ENCODE results near the gene BCAP31.

BCAP31 gene

DNA sequence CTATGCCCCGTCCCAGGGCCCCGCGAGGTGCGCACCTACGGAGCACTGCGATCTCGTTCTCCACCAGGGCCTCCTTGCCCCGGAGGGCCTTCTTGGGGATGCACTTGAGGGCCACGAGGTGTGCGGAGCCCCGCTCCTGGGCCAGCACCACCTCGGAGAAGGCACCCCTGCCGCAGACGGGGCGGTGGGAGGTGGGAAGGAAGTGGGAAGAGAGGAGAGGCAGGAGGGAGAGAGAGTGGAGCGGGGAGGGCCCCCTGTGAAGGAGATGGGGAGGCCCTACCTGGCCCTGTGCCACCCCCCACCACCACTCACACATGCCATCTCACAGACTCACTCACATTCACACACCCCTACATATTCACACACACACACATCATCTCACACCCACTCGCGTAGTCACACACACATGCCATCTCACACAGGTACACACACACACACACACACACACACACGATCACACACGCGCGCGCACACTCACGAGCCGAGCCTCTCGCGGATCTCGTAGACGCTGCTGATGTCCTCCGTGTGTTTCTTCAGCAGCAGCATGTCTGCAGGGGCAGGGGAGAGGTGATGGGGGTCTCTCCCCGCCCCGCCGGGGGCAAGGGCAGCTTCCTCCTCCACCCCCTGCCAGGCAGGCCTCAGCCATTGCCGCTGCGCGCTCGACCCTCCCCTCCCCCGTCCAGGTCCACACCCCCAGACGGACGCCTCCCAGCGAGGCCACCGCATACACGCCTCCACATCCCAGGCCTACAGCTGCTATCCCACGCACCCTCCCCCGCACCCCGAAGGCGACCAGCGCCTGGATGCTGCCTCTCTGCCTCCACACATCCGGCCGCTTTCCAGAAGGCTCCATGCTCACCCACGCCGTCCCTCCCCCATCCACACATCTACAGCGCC is 51.4 kb downstream of the BCAP31 start:
- no peak for DNase-seq

DNA sequence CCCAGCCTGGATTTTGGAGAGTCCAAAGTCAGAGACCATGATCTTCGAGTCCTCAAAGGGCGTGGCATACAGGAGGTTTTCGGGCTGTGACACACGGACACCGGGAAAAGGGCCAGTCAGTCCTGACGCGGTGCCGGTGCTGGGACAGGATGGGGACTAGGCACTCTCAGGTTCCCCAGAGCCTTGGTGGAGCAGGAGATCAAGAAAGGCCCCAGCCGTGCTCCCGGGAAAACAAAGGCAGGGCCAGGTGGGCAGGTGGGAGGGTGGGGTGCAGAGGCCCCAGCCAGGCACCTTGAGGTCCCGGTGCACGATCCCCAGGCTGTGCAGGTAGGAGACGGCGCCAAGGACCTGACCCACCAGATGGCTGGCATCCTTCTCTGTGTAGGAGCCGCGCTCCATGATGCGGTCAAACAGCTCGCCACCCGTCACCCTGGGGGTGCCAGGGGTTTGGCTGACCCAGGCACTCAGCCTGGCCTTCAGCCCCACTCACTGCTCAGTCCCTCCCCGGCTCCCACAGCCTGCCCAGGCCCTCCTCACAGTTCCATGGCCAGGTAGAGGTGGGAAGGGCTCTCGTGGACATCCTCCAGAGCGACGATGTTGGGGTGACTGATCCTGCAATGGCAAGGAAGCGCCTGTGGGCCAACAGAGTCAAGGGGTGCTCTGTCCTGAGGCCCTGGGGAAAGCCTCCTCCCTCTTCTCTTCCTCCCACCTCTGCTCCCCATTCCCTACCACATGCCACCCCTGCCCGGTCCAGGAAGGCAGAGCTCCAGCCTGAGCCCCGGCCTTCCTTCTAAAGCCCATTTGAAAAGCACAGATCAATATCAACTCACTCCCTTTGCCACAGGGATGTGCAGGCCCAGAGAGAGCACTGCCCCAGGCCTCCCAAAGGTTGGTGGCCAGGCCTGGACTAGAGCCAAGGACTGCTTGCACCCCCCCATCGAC is 52.3 kb downstream of the BCAP31 start:
- no peak for DNase-seq

DNA sequence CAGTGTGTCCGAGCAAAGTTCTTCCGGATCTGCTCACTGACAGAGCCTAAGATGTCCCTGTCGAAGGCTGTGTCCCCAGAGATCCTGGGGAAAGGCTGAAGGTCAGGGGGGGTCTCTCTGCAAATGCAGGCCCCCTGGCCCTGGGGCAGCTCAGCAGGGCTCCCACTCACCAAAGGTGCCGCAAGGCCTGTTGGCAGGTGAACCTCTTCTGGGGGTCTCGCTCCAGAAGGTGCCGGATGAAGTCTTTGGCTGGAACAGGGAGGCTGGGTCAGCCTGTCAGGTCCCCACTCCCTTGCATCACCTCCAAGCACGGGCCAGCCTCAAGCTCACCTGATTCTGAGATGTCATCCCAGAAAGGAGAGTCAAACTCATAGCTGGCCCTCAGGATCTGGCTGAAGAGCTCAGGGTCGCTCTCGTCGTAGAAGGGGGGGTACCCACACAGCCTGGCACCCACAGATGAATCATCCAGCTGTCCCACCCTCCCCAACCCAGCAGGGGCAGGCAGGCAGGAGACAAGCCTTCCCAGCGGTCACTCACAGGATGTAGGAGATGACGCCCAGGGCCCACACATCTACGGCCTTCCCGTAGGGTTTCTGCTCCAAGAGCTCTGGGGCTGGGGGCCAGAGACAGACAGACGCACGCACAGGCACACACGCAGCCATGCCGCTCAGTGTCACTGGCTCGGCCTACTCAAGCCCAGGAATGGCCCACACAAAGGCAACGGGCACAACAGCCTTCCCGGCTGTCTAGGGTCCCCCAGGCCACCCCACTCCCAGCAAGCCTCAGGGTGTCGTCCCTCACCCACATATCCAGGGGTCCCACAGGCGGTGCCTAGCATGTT is 53.2 kb downstream of the BCAP31 start:
- DNase-seq = no peak

DNA sequence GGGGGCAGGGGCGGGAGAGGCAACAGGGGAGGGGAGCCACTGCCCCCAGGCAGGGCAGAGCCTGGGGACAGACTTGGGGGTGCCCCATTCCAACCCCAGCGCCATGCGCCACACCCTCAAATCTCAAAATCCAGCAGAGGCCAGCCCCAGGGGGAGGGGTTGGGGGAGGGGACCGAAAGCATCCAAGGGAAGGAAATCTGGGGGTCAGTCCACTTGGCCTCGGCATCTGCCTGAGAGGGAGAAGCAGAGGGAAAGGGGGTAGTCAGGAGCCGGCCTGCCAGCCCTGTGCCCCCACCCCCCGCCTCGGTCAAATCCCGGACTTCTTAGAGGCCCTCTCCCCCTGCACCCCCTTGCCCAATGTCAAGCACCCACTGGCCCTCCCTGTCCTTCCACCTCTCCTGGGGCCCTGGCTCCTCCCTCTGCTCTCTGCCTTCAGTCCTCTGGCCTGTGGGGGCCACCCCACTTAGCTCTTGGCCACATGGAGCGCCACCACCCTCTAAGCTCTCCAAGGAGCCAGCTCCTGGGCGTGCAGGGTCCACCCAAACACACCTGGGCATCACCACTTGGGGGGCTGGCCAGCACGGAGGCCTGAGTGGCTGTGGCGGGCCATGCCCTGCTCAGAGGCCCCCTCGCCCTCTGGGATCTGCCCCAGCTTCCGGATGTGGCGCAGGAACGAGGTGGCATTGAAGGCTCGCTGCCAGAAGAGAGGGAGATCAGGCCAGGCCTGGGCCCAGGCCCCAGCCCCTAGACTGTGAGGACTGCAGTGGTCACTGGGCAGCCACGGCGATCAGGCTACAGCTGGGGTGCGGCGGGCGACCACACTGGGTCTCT is 54.1 kb downstream of the BCAP31 start:
- no peak for DNase-seq

DNA sequence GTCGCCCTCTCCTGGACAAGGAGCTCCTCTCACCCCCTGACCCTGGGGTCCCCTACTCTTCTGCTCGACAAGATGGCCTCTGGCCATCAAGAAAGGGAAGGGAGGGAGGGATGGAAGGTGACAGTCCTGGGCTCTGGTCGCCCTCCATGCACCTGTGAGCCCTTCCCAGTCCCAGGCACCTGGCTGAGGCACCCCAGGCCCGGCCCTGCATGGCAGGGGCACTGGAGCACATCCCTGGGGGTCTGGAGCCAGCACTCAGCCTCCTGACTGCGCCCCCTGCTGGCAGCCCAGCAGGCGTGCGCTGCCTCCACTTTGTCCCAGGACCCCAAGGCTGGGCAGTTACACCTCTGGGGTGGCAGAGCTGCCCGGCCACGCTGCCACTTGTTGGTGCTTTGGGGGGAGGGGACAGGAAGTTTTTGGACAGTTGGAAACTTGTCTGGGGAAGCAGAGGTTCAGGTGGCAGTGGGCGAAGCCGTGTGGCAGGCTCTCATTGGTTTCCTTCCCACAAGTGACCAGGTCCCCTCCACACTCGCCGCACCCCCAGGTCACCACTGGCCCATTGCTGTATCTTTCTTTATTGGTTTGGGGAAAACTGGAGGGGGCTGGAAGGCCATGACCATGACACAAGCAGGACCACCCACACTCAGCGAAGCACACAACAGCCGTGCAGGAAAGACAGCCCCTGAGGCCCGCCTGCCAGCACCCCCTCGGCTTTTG is 54.9 kb downstream of the BCAP31 start:
- no peak for DNase-seq

DNA sequence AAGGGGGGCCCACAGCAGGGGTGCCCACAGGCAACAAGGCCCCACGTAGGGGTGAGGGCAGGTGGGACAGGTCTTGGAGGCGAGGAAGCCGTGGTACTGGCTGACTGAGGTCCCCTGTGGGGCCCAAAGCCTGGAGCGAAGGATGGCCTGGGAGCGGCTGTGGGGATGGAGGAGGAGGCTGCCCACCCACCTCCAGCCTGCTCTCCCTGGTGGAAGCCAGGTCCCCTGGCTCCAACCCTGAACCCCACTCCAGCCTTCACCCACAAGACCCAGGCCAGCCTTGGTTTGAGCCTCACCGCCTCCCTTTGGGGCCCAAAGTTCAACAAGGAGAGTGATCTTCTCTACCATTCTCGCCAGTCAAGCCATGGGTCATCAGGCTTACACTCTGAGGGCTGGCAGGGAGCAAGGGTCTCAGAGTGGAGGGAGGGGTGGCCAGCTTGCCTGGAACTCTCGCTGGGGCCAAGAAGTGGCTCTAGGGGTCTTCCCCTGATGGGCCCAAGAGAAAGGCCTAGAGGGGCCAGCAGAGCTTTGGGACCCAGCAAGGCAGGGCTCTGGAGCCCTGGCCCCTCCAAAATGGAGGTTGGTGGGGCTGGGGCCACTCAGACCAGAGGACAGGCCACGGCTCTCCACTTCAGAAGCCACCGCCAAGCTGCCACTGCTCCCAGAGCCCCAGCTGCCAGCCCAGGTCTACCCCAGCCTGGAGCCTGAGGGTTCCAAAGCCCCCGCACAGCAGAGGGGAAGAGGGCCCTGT is 55.6 kb downstream of the BCAP31 start:
- DNase-seq = no peak

DNA sequence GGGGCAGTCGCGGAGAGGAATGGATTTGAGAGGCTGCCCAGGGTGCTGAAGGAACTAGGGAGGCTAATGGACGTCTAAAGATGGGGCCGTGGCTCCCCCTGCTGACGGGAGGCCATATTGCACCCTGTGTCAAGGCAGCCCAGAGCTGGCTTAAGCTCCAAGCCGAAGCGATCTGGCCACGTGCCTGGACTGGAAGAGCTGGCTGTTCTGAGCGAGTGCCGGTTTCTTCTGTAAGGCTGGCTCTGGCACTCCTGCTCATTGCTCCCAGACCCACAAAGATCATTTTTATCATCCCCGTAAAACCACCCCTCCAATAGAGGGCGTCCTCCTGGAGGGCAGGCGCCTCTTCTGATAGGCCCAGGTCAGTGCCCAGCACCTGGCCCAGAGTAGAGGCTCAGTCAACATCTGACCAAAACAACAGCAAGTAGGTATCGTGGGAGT is 56.2 kb downstream of the BCAP31 start:
- no peak for DNase-seq

DNA sequence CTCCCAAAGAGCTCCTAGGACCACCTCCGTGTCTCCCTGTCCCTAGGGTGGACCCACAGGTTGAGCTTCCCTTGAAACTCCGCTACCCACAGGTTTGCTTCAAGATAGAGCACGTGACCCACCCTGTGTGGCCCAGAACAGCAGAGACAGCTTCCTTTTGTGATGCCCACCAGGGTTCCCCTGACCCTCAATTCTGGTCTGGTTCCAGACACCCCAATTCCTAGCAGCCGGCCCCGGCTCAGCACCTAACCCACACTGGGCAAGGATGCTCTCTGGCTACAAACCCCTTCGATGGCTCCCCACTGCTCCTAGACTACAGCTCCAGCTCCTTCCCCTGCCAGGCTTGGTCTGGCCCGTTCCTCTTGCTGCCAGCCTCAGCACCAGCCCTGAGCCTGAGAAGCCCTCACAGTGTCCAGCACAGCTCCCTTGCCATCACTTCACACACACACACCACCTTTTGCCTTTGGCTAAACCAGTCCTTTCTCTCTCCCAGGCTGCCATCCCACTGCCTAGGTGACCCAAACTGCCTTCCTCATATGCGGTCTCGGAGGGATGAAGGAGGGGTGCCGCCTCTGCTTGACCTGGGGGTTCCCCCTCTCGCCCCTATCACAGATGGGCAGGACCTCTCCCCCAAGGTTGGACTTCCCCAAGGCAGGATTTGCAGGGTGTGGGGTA is 56.8 kb downstream of the BCAP31 start:
- no peak for DNase-seq

DNA sequence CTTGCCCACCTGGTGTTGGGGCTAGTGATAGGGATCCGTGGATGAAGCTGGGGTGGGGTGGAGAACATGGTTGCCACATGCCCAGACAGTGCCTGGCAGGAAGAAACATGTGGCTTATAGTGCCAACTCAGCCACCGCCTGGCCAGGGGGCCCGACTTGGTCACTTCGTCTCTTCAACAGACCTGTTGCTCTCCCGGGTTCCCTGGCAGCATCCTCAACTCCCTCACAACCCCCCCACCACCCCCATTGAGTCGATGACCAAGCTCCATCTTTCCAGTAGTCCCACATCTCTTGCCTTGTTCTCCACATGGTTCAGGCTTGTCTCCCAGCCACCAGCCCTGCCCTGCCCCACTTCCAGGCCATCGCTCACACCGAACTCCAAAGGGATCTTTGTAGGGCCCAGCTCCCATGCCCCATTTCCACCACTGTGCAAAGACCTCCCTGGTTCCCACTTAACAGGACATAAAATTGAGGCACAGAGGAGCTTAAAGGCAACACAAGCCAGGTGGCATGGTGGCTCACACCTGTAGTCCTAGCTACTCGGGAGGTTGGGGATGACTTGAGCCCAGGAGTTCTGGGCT is 58.4 kb downstream of the BCAP31 start:
- DNase-seq = no peak

DNA sequence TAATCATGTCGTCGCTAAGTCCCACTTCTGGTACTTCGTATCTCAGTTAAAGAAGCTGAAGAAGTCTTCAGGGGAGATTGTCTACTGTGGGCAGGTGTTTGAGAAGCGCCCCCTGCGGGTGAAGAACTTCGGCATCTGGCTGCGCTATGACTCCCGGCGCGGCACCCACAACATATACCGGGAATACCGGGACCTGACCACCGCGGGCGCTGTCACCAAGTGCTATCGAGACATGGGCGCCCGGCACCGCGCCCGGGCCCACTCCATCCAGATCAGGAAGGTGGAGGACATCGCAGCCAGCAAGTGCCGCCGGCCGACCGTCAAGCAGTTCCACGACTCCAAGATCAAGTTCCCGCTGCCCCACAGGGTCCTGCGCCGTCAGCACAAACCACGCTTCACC is 61.9 kb downstream of the BCAP31 start:
- no peak for DNase-seq

DNA sequence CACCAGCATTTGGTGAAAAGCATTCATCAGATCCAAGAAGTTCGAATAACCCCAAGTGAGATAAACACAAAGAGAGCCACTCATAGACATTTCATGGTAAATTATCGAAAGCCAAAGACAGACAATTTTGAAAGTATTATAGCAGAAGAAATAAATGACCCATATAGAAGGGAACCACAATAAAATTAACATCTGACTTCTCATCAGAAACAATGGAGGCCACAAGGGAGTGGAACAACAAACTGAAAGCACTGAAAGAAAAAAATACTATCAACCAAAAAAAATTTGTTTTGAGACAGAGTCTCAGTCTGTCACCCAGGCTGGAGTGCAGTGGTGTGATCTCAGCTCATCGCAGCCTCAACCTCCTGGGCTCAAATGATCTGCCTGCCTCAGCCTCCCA is 64.9 kb downstream of the BCAP31 start:
- no peak for DNase-seq

DNA sequence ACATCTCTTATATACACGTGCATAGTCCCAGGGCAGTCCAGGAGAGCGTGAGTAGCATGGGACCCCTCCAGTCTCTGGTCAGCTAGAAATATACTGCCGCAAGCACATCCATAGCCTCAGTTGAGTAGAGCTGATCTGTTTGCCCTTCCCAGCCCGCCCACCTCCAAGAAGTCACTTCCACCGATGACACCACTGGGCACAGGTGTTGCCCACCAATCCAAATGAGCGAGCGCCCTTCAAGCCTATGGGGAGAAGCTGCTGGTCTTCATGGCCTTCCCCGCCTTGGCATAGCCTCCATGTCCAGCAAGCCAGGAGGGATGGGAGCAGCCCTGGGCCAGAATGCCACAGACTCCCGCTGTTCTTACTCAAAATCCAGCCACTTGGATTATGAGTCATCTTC is 67.0 kb downstream of the BCAP31 start:
- no peak for DNase-seq

DNA sequence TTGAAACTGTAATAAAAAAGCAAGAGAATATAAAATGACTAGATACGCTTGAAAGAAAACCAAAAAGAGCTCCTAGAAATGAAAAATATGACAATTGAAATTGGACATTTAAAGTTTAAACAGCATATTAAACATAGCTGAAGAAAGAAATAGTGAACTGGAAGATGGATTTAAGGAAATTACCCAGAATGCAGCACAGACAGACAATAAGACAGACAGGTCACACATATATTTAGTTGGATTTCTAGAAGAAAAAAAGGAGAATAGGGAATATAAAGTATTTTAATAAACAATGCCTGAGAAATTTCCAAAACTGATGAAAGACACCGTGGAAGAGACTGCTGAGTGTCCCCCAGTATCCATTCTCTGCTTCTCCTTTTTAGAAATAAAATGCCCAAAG is 70.6 kb downstream of the BCAP31 start:
- DNase-seq = no peak

DNA sequence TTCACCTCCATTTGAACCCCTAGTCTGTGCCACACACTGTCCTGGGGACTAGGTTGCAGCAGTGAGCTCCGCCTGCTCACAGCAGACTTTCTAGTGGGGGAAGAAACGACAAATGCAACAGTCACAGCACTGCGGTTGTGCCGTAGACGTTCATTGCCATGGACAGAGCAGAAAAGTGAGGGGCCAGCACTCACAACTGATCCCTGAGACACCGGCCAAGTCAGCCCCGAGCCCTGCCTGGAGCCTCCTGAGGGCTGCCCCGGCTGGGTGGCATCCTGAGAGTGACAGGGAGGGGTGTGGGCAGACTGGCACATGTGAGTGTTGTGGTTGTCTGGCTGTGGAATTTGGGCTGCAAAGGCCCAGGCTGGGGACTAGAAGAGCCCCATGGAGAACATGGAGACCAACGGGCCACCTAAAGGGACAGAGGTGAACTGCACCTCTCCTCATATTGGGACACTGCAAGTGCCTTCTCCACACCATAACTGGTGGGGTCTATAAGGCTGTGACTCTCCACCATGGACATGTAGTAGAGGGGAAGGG is 72.6 kb downstream of the BCAP31 start:
- DNase-seq = no peak

DNA sequence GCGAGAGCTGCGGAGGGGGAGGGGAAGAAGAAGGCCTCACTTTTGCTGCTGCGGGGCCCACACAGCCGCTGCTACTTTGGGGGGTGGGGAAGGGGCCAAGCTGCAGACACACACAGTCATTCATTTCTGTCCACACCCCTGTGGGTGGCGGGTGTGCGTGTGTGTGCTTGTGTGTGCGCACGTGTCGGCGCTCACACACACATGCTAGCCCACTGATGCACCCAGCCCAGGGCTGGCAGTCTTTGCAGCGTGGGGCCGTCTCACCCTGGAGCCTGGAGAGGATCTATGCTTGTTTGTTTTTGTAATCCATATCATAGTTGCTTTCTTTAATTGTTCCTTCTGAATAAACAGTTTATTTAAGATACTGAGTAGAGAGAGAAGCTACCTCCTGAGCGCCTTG is 73.2 kb downstream of the BCAP31 start:
- no peak for DNase-seq

All from NCI-H187 treated with DMSO at 0.1 percent for 48 hours (cell line).